DMS53 treated with DMSO at 0.1 percent for 48 hours (cell line): ENCODE results near the gene TMEFF1.

Experiments used
- DNase-seq: peaks from one replicate; lab custom pipeline; 2025; ENCODE audit not compliant: unreplicated experiment; lab: John Stamatoyannopoulos, UW

Gene TMEFF1

GRCh38 chr9:100445903-100446549 lies 26.9 kb upstream of the TMEFF1 start:
- no peak for DNase-seq

DNA sequence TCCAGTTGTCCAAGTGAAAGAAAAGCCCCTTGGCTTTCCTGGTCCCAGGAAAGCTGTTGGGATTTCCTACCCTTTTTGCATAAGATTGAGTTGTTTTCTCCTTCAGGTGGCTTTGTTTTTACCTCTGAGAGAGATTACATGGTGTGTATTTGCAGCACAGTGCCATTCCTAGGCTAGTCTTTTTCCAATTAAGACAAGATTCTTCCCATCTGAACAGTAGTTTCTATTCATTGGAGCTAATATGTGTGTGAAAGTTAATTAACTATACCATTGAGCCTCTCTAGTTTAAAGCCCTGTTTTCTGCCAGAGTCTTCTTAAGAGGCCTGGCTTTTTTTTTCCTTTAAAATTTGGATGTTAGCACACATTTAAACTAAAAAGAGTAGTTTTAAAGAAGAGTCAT lies 25.9 kb upstream of the TMEFF1 start:
- DNase-seq = no peak

GRCh38 chr9:100448266-100448665 lies 24.7 kb upstream of the TMEFF1 start:
- DNase-seq = no peak

DNA sequence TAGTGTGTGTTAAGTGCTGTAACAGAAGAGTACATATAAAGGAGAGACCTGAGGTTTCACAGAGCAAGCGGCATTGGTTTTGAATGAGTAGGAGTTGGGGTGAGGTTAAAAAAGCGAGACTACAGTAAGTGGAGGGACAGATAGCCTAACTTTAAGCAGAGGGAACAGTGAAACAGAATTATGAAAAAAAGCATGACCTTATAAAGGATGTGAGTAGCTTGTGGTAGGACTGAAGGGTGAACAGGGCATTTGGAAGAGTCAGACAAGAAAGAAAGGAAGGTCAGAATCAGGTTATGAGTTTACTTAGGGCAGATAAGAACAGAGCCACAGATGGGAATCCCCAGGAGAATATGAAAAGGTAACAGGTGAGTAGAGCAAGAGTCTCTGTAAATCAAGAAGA lies 23.5 kb upstream of the TMEFF1 start:
- DNase-seq = no peak

DNA sequence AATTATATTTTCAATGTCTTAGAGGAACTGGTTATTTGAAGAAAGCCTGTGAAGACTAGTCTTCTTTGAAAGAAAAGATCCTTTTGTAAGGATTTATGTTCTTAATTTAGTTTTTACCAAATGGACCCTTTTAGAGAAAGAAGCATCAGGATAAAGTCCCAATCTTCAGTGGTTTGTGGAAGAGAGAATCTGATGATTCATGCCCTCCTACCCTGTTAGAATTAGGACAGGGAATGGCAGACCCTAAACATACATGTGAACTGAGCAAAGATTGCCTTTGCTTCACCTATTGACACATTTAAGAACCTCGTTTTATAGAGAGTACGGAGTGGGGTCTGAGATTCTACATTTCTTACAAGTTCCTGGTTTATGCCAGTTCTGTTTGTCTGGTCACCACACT lies 20.1 kb upstream of the TMEFF1 start:
- DNase-seq = no peak

DNA sequence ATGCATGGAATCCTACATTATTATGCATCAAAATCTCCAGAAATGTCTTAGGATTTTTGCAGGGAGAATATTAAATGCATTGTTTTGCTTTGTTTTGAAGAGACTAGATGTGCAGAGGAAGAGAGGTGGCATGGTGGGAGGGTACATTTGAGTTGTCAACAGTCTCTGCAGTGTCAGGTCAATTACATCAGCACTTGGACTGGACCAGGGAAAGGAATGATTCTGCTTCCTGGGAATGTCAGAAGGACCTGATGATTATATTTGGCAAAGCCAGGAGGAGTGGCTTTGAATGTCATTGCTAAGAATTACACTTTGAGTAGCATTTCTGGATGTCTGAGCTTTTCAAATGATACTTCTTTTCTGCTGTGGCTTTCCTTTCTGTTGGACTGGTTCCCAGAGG lies 17.5 kb upstream of the TMEFF1 start:
- DNase-seq = no peak

DNA sequence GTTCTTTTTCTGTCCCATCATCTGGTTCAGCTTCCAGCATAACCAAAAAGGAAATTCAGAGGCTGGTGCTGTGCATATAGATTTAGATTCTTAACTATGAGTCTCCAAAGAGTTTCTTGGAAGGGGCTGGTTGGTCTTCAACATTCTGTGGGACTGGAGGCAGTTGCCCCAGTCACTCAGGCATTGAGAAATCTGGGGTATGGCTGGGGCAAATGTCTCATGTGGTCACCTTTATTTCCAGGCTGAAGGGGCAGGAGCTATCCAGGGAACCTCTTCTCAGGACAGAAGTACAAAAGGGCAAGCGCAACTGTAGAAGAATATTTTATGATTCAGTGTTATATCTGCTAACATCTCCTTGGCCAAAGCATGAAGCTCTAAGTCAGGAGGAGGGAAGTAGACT lies 15.4 kb upstream of the TMEFF1 start:
- no peak for DNase-seq

- DNase-seq = no peak
Measured at GRCh38 chr9:100459963-100460362, 13.0 kb upstream of the TMEFF1 start.

DNA sequence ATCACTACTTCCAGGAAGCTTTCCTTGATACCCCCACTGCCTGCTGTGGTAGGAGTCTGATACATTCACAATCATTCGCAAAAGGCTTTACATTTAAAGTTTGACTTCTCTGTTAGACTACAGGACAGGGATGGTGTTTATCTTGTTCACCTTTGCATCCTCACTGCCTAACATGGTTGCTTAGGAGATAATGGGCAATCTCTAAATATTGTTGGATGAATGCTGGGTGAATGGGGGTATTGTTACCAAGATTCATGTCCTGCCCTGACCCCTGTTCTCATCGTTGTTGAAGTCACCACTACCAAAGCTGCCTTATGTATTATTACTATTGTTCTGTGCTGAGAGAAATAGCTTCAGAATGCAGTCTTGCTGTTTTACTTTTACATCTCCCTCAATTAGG lies 7.7 kb upstream of the TMEFF1 start:
- no peak for DNase-seq

GRCh38 chr9:100465761-100466160 lies 7.2 kb upstream of the TMEFF1 start:
- no peak for DNase-seq

- DNase-seq = no peak
Measured at GRCh38 chr9:100466171-100466828, 6.6 kb upstream of the TMEFF1 start.

GRCh38 chr9:100466829-100467221 lies 6.1 kb upstream of the TMEFF1 start:
- peak; percentile 39 for DNase-seq

GRCh38 chr9:100468041-100468440 lies 4.9 kb upstream of the TMEFF1 start:
- DNase-seq = no peak

- DNase-seq = no peak
Measured at GRCh38 chr9:100472268-100472667, 681 bp upstream of the TMEFF1 start.

DNA sequence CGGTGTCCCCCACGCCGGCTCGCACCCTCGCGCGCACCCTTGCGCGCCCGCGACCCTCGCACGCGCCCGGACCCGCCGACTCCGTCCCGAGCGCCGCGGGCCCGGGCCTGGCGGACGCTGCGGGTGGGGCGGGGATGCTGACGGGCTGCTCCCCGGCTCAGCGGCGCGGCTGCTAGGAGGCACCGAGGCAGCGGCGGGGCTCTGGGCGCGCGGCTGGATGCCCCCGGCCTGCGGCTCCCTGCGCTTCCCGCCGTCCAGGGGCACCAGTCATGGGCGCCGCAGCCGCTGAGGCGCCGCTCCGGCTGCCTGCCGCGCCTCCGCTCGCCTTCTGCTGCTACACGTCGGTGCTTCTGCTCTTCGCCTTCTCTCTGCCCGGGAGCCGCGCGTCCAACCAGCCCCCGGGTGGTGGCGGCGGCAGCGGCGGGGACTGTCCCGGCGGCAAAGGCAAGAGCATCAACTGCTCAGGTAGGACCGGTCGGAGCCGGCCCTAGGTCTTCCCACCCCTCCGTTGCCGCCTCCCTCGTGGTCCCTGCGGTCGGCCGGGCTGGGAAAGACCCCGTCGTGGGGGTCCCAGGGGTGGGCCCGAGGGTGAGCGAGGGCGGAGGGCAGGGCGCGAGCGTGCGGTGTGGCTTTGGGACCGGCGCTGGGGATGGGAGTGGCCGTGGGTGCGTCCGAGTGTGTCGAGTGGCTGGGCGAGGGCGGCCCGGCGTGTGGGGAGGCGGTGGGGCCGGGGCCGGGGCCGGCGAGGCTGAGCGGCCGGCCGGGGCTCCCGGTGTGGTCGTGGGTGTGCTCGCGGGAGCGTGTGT lies 530 bp downstream of the TMEFF1 start:
- no peak for DNase-seq

DNA sequence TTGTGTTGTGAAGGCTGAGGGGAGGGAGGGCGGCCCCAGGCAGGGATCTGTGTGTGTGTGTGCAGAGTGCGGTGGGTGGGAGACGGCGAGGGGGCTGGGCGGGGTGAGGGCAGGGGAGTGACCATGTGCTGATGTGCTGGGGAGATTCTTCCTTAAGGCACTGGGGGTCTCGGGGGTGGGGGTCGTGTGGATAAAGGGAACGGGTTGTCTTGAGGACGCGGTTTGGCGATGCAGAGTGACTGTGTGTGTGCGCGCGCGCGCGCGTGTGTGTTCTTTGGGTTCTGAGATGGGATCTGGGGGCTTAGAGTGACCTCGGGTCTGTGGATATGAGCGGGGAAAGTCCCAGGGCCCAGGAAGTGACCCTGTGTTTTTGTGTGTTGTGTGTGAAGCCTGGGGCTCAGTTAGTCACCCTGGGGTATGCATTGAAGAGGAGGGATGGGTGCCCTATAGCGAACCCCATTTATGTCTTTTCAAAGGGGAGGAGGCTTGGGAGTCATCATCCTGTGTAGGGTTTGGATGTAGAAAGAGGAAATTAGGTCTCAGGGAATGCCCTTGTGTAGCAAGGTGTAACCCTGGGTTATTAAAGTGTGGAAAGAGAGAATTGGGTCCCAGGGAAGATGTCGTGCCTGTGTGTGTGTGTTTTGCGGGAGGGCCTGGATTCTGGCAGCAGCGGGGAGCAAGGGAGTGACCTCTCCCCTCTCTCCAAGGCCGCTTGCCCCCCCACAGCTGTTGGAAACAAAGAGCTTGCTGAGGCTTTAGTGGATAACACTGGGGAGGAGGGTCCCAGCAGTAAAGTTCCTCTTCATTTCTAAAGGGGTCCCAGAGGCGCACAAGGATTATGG lies 1.4 kb downstream of the TMEFF1 start:
- no peak for DNase-seq

- DNase-seq = no peak
Measured at GRCh38 chr9:100474924-100475276, 2.0 kb downstream of the TMEFF1 start.

DNA sequence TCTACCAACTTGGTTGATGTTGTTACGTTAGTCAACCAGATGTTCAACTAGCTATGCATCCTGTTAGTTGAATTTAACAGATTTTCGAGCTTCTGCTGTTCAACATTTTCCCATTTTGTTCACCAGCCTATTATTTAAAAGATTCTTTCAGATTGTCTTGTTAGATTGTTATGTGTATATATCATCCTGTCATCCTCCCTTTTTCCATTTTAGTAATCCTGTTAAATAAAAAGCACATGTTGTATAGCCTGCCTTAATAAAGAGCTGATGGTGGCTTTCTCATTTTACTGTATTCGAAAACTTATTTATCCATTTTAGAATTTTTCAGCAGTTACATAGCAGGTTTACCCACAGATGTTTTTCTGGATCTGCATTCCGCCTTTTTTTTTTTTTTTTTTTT lies 4.3 kb downstream of the TMEFF1 start:
- no peak for DNase-seq

DNA sequence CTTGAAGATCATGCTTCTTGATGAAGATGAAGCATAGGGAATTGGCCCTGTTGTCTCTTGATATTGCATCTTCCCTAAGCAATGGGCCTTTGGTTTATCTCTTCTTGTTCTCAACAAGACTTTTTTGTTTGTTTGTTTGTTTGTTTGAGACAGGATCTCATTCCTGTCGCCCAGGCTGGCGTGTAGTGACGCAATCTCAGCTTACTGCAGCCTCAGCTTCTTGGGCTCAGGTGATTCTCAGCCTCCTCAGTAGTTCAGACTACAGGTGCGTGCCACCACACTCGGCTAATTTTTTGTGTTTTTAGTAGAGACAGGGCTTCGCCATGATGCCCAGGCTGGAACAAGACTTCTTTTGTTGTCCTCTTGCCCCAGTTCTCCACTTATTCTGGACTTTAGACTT lies 5.2 kb downstream of the TMEFF1 start:
- no peak for DNase-seq

DNA sequence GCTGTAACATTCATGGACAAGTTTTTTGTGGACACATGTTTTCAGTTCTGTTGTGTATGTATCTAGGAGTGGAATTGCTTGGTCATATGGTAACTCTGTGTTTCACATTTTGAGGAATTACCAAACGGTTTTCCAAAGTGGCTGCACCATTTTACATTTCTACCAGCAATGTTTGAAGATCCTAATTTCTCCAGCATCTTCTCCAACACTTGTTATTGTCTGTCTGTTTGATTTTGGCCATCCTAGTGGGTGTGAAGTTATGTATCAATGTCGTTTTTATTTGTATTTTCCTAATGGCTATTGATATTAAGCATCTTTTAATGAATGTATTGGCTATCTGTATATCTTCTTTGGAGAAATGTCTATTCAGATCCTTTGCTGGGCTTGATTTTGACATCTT lies 6.9 kb downstream of the TMEFF1 start:
- no peak for DNase-seq

GRCh38 chr9:100485196-100485595 lies 12.2 kb downstream of the TMEFF1 start:
- DNase-seq = no peak
